Small intestine (tissue), 7 donors: Measurements from ENCODE around the gene SYT3. TPM values are rescaled to one million over a fixed set of nuclear protein-coding genes. Genes with fewer than 3 reads are reported as not detected.

ENCODE experiments used
- DNase-seq, 2 donors: peaks; one replicate each; pipeline versions ENCODE4 v3.0.0 to v3.0.0-alpha.2; 2013
- FAIRE-seq: peaks from 2 replicates; lab custom pipeline; 2012; peaks lifted over from hg19 to GRCh38; lab: Jason Lieb, UNC
- H3K27ac ChIP-seq, 3 donors: one replicate each; pipeline ENCODE4 v1.5.1; 2013; ENCODE audit warnings: low read length in 2 of 3, mild to moderate bottlenecking in 2 of 3, control low read depth in 1 of 3, inconsistent platforms in 1 of 3, low read depth in 1 of 3, moderate library complexity in 1 of 3
- H3K27me3 ChIP-seq, 3 donors: one replicate each; pipeline ENCODE4 v1.6.1; 2013; ENCODE audit warnings: low read length in 3 of 3, inconsistent platforms in 1 of 3; ENCODE audit not compliant: control insufficient read depth in 3 of 3, insufficient read depth in 3 of 3
- H3K36me3 ChIP-seq, 3 donors: one replicate each; pipeline ENCODE4 v1.6.1; 2013; ENCODE audit warnings: low read length in 3 of 3, inconsistent platforms in 1 of 3, low read depth in 1 of 3, mild to moderate bottlenecking in 1 of 3, moderate library complexity in 1 of 3; ENCODE audit not compliant: control insufficient read depth in 3 of 3, insufficient read depth in 2 of 3
- H3K4me1 ChIP-seq, 3 donors: one replicate each; pipeline ENCODE4 v1.6.1; 2013; ENCODE audit warnings: low read length in 2 of 3, inconsistent platforms in 1 of 3, low read depth in 1 of 3, mild to moderate bottlenecking in 1 of 3, moderate library complexity in 1 of 3; ENCODE audit not compliant: control insufficient read depth in 3 of 3, insufficient read depth in 2 of 3
- H3K4me3 ChIP-seq, 3 donors: one replicate each; pipeline ENCODE4 v1.5.1; 2013; ENCODE audit warnings: low read length in 3 of 3, control low read depth in 1 of 3, inconsistent platforms in 1 of 3, low read depth in 1 of 3, mild to moderate bottlenecking in 1 of 3, moderate library complexity in 1 of 3
- H3K9me3 ChIP-seq, 2 donors: one replicate each; pipeline ENCODE4 v1.6.1; 2013; ENCODE audit warnings: low read depth in 1 of 2, low read length in 1 of 2; ENCODE audit not compliant: control insufficient read depth in 2 of 2, insufficient read depth in 1 of 2
- WGBS, 3 donors: extraction: QIAGEN DNeasy Blood & Tissue Kit; methylation state at CpG; one replicate each; pipeline ENCODE4 v1.1.7; 2013; 5-methylcytosine and 5-hydroxymethylcytosine counted together
- polyA plus RNA-seq, 4 donors: library from polyadenylated mRNA; stranded (reverse) in 3 of 4; unstranded in 1 of 4; fragments of 200-250 nt in 3 of 4; fragments of 120-200 nt in 1 of 4; gene quantifications; one replicate each; pipeline versions ENCODE4 v1.2.1 to v1.2.3, GENCODE V29; 2013
- donor health status: healthy with polysubstance abuse.
- donor health status: control.
- donor health status: control.
- donor health status: Bipolar disorder and iron deficiency.
- donor health status: healthy.

The SYT3 gene
- polyA plus RNA-seq, 4 donors: 0.15 to 0.57 TPM; not detected in 2

GRCh38 chr19:50664204-50664603 lies 24.5 kb upstream of the SYT3 start:
- no peaks in the 10 kb centered on the region for H3K36me3 ChIP-seq
- no peaks in the 10 kb centered on the region for H3K9me3 ChIP-seq
- H3K4me1 ChIP-seq: no peaks in the 10 kb centered on the region
- H3K27ac ChIP-seq: no peak overlapping the region
- WGBS, 3 donors: 79 to 84% (median 81%) methylated on average over 6 of the region's 6 CpGs
- no peak overlapping the region for H3K4me3 ChIP-seq
- no peak for DNase-seq
- H3K27me3 ChIP-seq: peaks cover 7 to 46% (median 17%) of the 10 kb centered on the region in 3 donors
- FAIRE-seq: no peak

- DNase-seq (no peak), FAIRE-seq (no peak)
- Histone ChIP-seq H3K36me3 (no peaks in the 10 kb centered on the region), H3K9me3 (no peaks in the 10 kb centered on the region), H3K27ac (no peak overlapping the region), H3K27me3 (peaks cover 7 to 49% (median 21%) of the 10 kb centered on the region in 3 donors), H3K4me1 (peaks cover 0 to 2% (median 0%) of the 10 kb centered on the region in 3 donors), H3K4me3 (no peak overlapping the region)
- WGBS, 3 donors: 82 to 100% (median 92%) methylated on average over 1 of the region's 1 CpG
Measured at GRCh38 chr19:50663482-50663790, 23.8 kb upstream of the SYT3 start.

- H3K4me3 ChIP-seq: no peak overlapping the region
- H3K36me3 ChIP-seq: no peaks in the 10 kb centered on the region
- DNase-seq (no peak), FAIRE-seq (no peak)
- WGBS, 3 donors: 51 to 66% (median 63%) methylated on average over 16 of the region's 16 CpGs
- no peak overlapping the region for H3K27ac ChIP-seq
- peaks cover 6 to 54% (median 21%) of the 10 kb centered on the region in 3 donors for H3K27me3 ChIP-seq
- no peaks in the 10 kb centered on the region for H3K9me3 ChIP-seq
- peaks cover 0 to 2% (median 0%) of the 10 kb centered on the region in 3 donors for H3K4me1 ChIP-seq
Measured at GRCh38 chr19:50662651-50663481, 23.2 kb upstream of the SYT3 start.

- H3K36me3 ChIP-seq: no peaks in the 10 kb centered on the region
- no peak overlapping the region for H3K27ac ChIP-seq
- H3K4me1 ChIP-seq: peaks cover 0 to 2% (median 0%) of the 10 kb centered on the region in 3 donors
- H3K4me3 ChIP-seq: no peak overlapping the region
- no peaks in the 10 kb centered on the region for H3K9me3 ChIP-seq
- peaks cover 0 to 57% (median 19%) of the 10 kb centered on the region in 3 donors for H3K27me3 ChIP-seq
- FAIRE-seq (no peak), DNase-seq (no peak)
- 63 to 69% (median 68%) methylated on average over 46 to 49 of the region's 49 CpGs for WGBS, 3 donors
Measured at GRCh38 chr19:50661766-50662650, 22.3 kb upstream of the SYT3 start.

GRCh38 chr19:50661023-50661422 lies 21.3 kb upstream of the SYT3 start:
- H3K4me1 ChIP-seq: peaks cover 0 to 2% (median 0%) of the 10 kb centered on the region in 3 donors
- no peak for FAIRE-seq
- H3K4me3 ChIP-seq: no peak overlapping the region
- peaks cover 0 to 49% (median 18%) of the 10 kb centered on the region in 3 donors for H3K27me3 ChIP-seq
- no peak for DNase-seq
- H3K9me3 ChIP-seq: no peaks in the 10 kb centered on the region
- no peaks in the 10 kb centered on the region for H3K36me3 ChIP-seq
- WGBS, 3 donors: 75 to 90% (median 82%) methylated on average over 10 of the region's 10 CpGs
- no peak overlapping the region for H3K27ac ChIP-seq

GRCh38 chr19:50660088-50660366 lies 20.3 kb upstream of the SYT3 start:
- peaks cover 0 to 47% (median 19%) of the 10 kb centered on the region in 3 donors for H3K27me3 ChIP-seq
- FAIRE-seq (no peak), DNase-seq (no peak)
- 19 to 50% (median 43%) methylated on average over 5 to 6 of the region's 6 CpGs for WGBS, 3 donors
- peaks cover 0 to 2% (median 0%) of the 10 kb centered on the region in 3 donors for H3K4me1 ChIP-seq
- no peak overlapping the region for H3K27ac ChIP-seq
- H3K36me3 ChIP-seq: no peaks in the 10 kb centered on the region
- H3K9me3 ChIP-seq: peaks cover 0 to under 1% of the 10 kb centered on the region in 2 donors
- no peak overlapping the region for H3K4me3 ChIP-seq

- Histone ChIP-seq H3K9me3 (peaks cover 0 to 2% of the 10 kb centered on the region in 2 donors), H3K4me3 (no peak overlapping the region)
- WGBS, 3 donors: 4 to 12% (median 11%) methylated on average over 26 to 36 of the region's 37 CpGs
Measured at GRCh38 chr19:50659318-50660087, 19.8 kb upstream of the SYT3 start.

More at GRCh38 chr19:50659318-50660087, 19.8 kb upstream of the SYT3 start:
- Histone ChIP-seq H3K27ac (no peak overlapping the region), H3K4me1 (peaks cover 0 to 2% (median 0%) of the 10 kb centered on the region in 3 donors), H3K36me3 (no peaks in the 10 kb centered on the region), H3K27me3 (peaks cover 0 to 45% (median 21%) of the 10 kb centered on the region in 3 donors)
- no peak for DNase-seq
- no peak for FAIRE-seq
